Loucy (cell line): ENCODE data around the gene NEK8.

ENCODE experiments used
- EZH2phosphoT487 ChIP-seq: fragments of 200-600 bp; IDR thresholded peaks from 2 replicates; pipeline ENCODE4 v1.6.1; 2018; ENCODE audit warnings: antibody characterized with exemption, mild to moderate bottlenecking, moderate library complexity, borderline replicate concordance
- TF ChIP-seq, protein P1 (sequence below): fragments of 200-600 bp; sonication (generic); conservative IDR thresholded peaks from 2 replicates; pipeline ENCODE4 v1.5.1; 2014; ENCODE audit warnings: mild to moderate bottlenecking, antibody characterized with exemption, low read length

- TF ChIP-seq, protein P1, sequence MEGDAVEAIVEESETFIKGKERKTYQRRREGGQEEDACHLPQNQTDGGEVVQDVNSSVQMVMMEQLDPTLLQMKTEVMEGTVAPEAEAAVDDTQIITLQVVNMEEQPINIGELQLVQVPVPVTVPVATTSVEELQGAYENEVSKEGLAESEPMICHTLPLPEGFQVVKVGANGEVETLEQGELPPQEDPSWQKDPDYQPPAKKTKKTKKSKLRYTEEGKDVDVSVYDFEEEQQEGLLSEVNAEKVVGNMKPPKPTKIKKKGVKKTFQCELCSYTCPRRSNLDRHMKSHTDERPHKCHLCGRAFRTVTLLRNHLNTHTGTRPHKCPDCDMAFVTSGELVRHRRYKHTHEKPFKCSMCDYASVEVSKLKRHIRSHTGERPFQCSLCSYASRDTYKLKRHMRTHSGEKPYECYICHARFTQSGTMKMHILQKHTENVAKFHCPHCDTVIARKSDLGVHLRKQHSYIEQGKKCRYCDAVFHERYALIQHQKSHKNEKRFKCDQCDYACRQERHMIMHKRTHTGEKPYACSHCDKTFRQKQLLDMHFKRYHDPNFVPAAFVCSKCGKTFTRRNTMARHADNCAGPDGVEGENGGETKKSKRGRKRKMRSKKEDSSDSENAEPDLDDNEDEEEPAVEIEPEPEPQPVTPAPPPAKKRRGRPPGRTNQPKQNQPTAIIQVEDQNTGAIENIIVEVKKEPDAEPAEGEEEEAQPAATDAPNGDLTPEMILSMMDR, result no peak
- no peak for TF ChIP-seq EZH2phosphoT487
Observed at GRCh38 chr17:28740406-28741357, 12.1 kb downstream of the NEK8 start.
